ENCODE measurements around the gene MAN2B2. TPM values are rescaled to one million over a fixed set of nuclear protein-coding genes. Genes with fewer than 3 reads are reported as not detected.

The MAN2B2 gene
- total RNA-seq, 1 donor from 2014 or later = 24.0 TPM

DNA sequence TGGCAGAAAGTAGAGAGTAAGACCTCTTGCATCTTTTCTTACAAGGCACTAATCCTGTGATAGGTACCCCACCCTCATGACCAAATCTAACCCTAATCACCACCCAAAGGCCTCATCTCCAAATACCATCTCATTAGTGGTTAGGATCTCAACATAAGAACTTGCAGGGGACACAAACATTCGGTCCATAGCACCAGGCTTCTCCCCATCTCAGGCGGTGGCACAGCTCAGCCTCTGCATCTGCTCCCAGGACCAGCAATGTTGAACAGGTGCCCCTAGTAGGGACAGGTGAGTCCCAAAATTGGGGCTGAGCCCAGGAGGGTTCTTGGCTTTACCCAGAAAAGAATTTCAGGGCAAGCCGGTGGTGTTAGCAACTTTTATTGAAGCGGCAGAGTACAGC, 57.1 kb downstream of the MAN2B2 start:
- no peak for DNase-seq (ENCODE audit: low read depth)
- TF ChIP-seq, protein P1, sequence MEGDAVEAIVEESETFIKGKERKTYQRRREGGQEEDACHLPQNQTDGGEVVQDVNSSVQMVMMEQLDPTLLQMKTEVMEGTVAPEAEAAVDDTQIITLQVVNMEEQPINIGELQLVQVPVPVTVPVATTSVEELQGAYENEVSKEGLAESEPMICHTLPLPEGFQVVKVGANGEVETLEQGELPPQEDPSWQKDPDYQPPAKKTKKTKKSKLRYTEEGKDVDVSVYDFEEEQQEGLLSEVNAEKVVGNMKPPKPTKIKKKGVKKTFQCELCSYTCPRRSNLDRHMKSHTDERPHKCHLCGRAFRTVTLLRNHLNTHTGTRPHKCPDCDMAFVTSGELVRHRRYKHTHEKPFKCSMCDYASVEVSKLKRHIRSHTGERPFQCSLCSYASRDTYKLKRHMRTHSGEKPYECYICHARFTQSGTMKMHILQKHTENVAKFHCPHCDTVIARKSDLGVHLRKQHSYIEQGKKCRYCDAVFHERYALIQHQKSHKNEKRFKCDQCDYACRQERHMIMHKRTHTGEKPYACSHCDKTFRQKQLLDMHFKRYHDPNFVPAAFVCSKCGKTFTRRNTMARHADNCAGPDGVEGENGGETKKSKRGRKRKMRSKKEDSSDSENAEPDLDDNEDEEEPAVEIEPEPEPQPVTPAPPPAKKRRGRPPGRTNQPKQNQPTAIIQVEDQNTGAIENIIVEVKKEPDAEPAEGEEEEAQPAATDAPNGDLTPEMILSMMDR (IDR thresholded peaks at IDR 0.05; ENCODE audit: insufficient read depth, low read length, poor library complexity, severe bottlenecking) = no peak
- no peak overlapping the region for H3K4me3 ChIP-seq (ENCODE audit: low read depth, low read length)
- no peaks in the 10 kb centered on the region for H3K36me3 ChIP-seq (ENCODE audit: control insufficient read depth, insufficient read depth, low read length)
- H3K27me3 ChIP-seq (ENCODE audit: control insufficient read depth, insufficient read depth, low read length) = no peaks in the 10 kb centered on the region

DNA sequence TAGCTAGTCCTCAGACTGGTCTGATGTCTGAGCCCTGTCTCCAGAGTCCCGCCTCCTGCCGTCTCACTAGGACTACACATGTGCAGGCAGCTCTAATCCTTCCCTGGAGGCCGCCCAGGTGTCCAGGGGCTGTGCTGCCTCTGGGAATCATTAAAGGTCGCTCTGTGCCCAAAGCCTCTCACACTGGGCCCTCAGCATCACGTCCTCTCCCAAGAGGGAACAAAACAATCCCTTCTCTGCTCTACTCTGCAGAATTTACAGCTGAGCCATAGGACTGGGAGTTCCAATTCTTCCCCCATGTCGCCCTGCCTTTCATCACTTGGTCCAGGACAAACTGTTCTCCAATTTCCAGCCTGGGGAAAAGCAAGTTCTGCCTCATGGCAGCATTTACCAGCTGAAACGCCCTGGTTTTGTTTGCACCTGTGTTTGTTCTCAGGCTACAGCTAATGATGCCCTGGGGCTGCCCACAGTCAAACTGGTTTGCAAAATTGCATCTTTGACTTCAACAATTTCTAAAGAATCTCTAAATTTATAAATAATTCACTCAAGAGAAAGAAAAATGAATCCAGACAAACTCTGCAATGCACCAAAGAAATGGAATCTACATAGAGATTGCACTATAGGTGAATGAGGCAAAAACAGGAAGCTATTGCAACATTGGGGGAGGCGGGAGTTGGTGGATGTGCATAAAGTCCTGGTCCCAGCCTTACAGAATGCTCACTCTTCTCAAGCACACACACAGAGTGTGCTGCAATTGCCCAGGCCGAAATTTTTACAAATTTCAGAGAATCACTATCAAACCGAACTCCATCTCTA, 58.3 kb downstream of the MAN2B2 start:
- H3K27me3 ChIP-seq (ENCODE audit: control insufficient read depth, insufficient read depth, low read length) = no peaks in the 10 kb centered on the region
- DNase-seq (ENCODE audit: low read depth) = no peak
- no peaks in the 10 kb centered on the region for H3K36me3 ChIP-seq (ENCODE audit: control insufficient read depth, insufficient read depth, low read length)
- no peak overlapping the region for H3K4me3 ChIP-seq (ENCODE audit: low read depth, low read length)
- TF ChIP-seq, protein P1 (IDR thresholded peaks at IDR 0.05; ENCODE audit: insufficient read depth, low read length, poor library complexity, severe bottlenecking) = no peak

DNA sequence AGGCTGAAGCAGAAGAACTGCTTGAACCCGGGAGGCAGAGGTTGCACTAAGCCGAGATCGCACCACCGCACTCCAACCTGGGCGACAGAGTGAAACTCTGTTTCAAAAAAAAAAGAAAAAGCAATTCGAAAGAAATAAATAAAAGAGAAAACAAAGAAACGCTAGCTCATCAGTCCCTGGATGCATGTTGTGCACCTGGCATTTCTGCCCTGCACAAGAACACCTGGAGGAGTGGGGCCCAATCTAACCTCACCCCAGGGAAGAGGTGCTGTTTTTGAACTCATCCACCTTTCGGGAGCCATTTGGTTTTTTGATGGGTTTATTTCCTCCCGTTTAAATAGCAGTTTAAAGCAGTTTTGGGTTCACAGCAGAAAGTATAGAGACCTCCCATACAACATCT, 59.8 kb downstream of the MAN2B2 start:
- TF ChIP-seq, protein P1 (IDR thresholded peaks at IDR 0.05; ENCODE audit: insufficient read depth, low read length, poor library complexity, severe bottlenecking) = no peak
- Histone ChIP-seq H3K36me3 (ENCODE audit: control insufficient read depth, insufficient read depth, low read length) (no peaks in the 10 kb centered on the region), H3K4me3 (ENCODE audit: low read depth, low read length) (no peak overlapping the region), H3K27me3 (ENCODE audit: control insufficient read depth, insufficient read depth, low read length) (no peaks in the 10 kb centered on the region)
- no peak for DNase-seq (ENCODE audit: low read depth)

DNA sequence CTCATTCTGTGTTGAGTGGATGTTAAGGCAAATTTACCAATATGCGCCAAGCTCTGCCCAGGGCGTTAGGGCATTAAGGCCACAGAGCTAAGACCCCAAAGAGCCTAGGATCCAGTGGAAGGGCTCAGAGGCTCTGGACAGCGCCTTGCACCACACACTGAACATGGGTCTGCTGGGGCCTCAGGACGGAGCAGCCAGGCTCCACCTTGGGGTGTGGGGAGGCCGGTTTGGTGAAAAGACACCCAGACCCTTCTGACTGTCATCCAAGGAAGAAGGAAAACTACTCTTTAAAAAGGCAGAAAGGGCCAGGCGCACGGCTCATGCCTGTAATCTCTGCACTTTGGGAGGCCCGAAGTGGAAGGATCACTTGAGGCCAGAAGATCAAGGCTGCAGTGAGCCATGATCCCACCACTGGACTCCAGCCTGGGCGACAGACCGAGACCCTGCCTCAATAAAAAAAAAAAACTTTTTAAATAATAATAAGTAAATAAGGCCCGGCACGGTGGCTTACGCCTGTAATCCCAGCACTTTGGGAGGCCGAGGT, 64.2 kb downstream of the MAN2B2 start:
- TF ChIP-seq, protein P1 (IDR thresholded peaks at IDR 0.05; ENCODE audit: insufficient read depth, low read length, poor library complexity, severe bottlenecking) = no peak
- DNase-seq (ENCODE audit: low read depth) = no peak
- Histone ChIP-seq H3K27me3 (ENCODE audit: control insufficient read depth, insufficient read depth, low read length) (no peaks in the 10 kb centered on the region), H3K36me3 (ENCODE audit: control insufficient read depth, insufficient read depth, low read length) (peaks cover 2% of the 10 kb centered on the region), H3K4me3 (ENCODE audit: low read depth, low read length) (no peak overlapping the region)

DNA sequence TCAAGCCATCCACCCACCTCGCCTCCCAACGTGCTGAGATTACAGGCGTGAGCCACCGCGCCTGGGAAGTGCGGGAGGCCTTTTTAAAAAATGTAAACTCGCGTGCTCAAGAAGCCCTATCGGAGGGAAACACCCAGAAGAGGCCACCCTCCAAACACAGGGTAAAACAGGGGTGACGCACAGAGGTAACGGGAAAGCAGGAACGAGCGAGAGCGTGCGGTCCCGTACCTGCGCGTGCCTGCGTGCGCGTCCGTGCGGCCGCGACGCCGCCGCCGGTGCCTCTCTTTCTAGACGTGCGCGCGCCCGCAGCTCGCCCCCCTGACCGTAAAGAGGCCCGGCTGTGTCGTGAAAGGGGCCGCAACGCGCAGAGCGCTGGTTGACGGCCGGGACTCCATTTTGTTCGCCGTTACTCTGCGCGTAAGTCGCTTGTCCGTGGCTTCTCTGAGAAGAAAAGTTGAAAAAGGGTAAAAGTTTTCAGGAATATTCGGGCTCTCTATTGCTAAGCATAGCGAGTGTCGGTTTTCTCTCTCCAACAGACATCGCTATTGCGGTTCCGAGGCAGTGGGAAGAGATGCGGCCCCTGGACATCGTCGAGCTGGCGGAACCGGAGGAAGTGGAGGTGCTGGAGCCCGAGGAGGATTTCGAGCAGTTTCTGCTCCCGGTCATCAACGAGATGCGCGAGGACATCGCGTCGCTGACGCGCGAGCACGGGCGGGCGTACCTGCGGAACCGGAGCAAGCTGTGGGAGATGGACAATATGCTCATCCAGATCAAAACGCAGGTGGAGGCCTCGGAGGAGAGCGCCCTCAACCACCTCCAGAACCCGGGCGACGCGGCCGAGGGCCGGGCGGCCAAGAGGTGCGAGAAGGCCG, 65.5 kb downstream of the MAN2B2 start, which contains the start of gene MRFAP1:
Gene MRFAP1 (plus strand): TSS at position 394 of the 872 bp plus-strand sequence. CDS start 178 bp downstream, at position 572.
- H3K4me3 ChIP-seq (ENCODE audit: low read depth, low read length) = peak within 1 kb of the TSS; percentile 71
- peaks cover 2% of the 10 kb centered on the region for H3K36me3 ChIP-seq (ENCODE audit: control insufficient read depth, insufficient read depth, low read length)
- TF ChIP-seq, protein P1 (IDR thresholded peaks at IDR 0.05; ENCODE audit: insufficient read depth, low read length, poor library complexity, severe bottlenecking) = no peak
- peak; percentile 69 for DNase-seq (ENCODE audit: low read depth)
- H3K27me3 ChIP-seq (ENCODE audit: control insufficient read depth, insufficient read depth, low read length) = no peaks in the 10 kb centered on the region

All from kidney epithelial cell (primary cell).